Fibroblast of the aortic adventitia (primary cell): ENCODE measurements around the gene MYO16. TPM values are rescaled to one million over a fixed set of nuclear protein-coding genes. Genes with fewer than 3 reads are reported as not detected.

Source experiments
- DNase-seq: peaks from one replicate; pipeline ENCODE4 v3.0.0-alpha.2; 2010; ENCODE audit warnings: low read depth
- H3K4me3 ChIP-seq: 2 replicates; pipeline ENCODE4 v1.5.1; 2011; ENCODE audit warnings: low read depth, mild to moderate bottlenecking, control low read depth, low read length, moderate library complexity
- total RNA-seq: library from RNA; depleted of rRNA; stranded (reverse); fragments of >200 nt; gene quantifications from 2 replicates; pipeline ENCODE4 v1.2.3, GENCODE V29; 2012; ENCODE audit warnings: low replicate concordance
- TF ChIP-seq, protein P1 (sequence below): IDR thresholded peaks from 2 replicates; pipeline ENCODE4 v1.5.1; 2011; ENCODE audit warnings: mild to moderate bottlenecking, low read length, control low read depth, inconsistent platforms; ENCODE audit not compliant: insufficient read depth

Gene MYO16
- under 0.01 and 0.16 TPM in 2 replicates for total RNA-seq

DNA sequence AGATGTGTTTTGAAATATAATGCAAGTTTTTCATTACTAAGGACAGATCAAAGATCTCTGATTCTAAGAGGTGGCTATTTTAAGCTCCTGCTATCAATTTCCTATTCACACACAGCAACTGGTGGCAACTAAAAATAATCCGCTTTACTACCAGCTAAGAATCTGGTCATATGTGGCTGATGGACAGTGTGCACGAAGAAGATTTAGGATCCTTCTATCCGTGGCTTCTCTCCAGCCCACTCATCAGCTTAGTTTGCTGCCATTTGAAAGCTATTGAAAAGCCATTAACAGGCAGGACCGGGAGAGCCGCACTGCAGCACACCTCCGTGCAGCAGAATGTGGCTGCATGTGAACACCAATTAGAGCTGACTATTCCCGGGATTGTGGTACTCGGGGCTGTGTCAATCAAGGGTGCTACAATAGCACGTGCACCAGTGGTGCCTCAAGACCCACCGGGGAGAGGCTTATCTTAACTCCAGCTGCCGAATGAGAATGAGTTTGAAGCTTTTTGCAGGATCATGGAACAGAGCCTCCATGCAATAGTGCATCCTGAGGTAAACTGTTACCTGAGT is at the start of gene MYO16:
TSS of gene MYO16 (plus strand) at position 431 of the 572 bp plus-strand sequence. CDS start 234 bp downstream, outside the sequence.
- DNase-seq: no peak
- TF ChIP-seq, protein P1, sequence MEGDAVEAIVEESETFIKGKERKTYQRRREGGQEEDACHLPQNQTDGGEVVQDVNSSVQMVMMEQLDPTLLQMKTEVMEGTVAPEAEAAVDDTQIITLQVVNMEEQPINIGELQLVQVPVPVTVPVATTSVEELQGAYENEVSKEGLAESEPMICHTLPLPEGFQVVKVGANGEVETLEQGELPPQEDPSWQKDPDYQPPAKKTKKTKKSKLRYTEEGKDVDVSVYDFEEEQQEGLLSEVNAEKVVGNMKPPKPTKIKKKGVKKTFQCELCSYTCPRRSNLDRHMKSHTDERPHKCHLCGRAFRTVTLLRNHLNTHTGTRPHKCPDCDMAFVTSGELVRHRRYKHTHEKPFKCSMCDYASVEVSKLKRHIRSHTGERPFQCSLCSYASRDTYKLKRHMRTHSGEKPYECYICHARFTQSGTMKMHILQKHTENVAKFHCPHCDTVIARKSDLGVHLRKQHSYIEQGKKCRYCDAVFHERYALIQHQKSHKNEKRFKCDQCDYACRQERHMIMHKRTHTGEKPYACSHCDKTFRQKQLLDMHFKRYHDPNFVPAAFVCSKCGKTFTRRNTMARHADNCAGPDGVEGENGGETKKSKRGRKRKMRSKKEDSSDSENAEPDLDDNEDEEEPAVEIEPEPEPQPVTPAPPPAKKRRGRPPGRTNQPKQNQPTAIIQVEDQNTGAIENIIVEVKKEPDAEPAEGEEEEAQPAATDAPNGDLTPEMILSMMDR: no peak
- no peak within 1 kb of the TSS for H3K4me3 ChIP-seq

DNA sequence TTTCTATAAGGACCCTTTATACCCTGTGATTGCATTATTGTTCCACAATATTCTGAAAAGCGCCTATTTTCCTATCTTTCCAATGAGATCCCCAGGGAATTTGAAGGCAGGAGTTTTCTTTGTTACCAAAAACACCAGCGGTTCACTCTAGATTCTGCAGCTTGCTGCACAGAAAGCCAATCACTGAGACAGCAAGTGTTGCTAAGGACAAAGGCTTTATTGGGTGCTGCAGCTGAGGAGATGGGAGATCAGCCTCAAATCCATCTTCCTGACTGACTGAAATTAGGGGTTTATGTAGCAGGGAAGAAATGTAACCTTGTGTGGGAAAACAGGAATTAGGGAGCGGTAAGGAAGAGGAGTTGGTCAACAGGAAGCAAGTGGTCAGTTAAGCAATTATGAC is 42.6 kb upstream of the MYO16 start:
- no peak for DNase-seq
- TF ChIP-seq, protein P1: no peak
- H3K4me3 ChIP-seq: no peak overlapping the region

DNA sequence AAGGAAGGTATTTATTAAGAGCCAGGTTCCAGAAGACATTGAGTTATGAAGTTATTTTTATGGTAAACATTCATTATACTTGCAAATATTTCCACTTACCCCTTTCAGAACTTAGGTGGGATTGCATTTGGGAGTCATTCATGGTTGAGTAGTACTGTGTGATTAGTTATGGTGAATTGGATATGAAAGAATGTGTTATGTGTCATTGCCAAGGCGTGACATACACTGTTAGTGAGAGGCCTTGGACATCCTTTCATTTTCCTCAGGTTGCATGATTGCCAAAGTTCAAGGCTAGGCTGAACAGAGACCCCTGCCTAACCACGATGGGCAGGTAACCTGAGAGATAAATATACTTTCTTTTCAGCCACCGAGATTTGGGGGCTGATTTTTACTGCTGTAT is 40.9 kb upstream of the MYO16 start:
- H3K4me3 ChIP-seq: no peak overlapping the region
- no peak for DNase-seq
- TF ChIP-seq, protein P1: no peak

DNA sequence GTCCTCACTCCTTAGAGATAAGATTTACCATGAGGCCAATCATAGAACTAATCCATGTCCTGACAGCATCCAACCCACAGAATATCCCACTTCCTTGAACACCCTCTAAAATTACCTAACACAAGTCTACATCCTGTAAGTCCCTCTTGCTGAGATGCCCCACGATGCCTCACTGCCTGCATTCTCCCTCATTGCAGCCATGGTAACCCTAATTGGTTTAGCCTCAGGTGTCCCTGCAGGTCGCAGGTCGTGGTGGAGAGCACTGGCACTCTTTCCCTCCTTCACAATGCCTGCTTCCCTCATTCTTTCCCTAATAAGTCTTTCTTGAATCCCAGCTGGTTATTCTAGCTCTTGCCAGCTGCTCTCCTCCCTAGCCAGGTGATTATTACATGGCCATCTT is 35.3 kb upstream of the MYO16 start:
- TF ChIP-seq, protein P1: no peak
- no peak overlapping the region for H3K4me3 ChIP-seq
- DNase-seq: no peak

DNA sequence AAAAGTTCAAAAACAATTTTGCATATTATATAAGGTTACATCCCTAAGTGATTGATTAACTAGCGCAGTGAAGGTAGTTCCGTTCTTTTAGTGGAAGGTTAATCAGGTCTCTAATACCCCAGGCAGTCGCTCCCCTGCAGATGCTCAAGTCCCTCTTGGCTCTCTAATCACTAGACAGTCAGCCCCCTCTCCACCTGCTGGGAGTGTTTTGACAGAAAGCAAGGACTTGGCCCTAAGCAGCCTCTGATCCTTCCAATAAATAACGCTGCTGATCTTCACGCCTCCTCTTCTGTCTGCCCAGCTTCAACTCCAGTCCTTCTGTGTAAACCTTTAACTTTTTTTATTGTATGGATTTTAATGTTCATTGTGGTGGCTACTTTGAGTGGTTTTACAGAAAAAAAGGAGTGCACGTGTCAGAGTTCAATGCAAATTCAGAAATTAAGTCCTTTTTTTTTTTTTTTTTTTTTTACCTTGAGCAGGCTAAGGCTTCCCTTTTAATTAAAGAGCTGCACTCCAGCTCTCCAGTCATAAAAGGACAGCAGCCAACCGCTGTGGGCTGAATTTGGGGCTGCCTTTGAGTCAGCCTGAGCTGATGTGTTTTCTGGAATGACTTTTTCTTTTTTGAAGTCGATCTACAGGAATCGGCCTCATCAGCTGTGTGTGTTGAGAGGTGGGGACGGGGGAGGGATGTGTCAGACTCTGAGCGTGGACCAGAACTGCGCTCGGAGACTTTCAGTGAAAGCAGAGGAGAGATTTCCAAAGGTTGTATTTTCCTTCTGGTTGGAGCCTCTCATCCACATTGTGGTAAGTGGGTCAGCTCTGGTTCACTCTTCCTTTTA is 33.8 kb upstream of the MYO16 start:
- DNase-seq: no peak
- no peak overlapping the region for H3K4me3 ChIP-seq
- TF ChIP-seq, protein P1: no peak

DNA sequence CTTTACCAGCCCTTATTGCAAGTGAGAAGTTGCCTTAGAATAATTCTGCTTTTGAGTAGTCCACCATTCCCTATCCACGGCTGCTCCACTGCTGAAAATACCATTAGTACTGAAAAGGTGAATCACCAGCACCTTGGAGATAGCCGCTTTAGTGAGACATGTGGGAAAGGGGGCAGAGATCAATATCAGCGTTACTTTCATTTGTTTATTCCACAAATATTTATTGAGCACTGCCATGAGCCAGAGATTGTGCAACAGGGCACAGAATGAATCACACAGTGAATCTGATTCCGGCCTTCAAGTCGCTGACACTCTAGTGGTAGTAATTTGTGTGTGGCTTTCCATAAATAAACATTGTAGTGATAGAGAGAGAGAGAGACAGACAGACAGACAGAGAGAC is 31.5 kb upstream of the MYO16 start:
- DNase-seq: no peak
- TF ChIP-seq, protein P1: no peak

DNA sequence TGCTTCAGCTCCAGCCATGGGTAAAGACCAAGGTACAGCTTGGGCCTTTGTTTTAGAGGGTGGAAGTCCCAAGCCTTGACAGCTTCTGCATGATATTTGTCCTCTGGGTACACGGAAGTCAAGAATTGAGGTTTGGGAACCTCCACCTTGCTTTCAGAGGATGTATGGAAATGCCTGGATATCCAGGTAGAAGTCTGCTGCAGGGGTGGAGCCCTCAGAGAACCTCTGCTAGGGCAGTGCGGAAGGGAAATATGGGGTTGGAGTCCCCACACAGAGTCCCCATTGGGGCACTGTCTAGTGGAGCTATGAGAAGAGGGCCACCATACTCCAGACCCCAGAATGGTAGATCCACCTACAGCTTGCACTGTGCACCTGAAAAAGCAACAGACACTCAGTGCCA is 23.0 kb upstream of the MYO16 start:
- H3K4me3 ChIP-seq: no peak overlapping the region
- no peak for DNase-seq
- TF ChIP-seq, protein P1: no peak

More for the DNA sequence above, 31.5 kb upstream of the MYO16 start:
- H3K4me3 ChIP-seq: no peak overlapping the region
